Body of pancreas (tissue), 4 donors: ENCODE results near the gene SNTG2. TPM values are rescaled to one million over a fixed set of nuclear protein-coding genes. Genes with fewer than 3 reads are reported as not detected.
"Not testable (repeated sequence)": the region's sequence is repeated elsewhere in the genome, so short reads cannot be mapped to it uniquely, and the experiment has no call there.

Source experiments
- ATAC-seq: fragments of 150-250 bp; one replicate; pipeline ENCODE4 v1.9.1; 2016
- DNase-seq, 4 donors: peaks; one replicate each; pipeline ENCODE4 v3.0.0-alpha.2; 2019
- H3K27ac ChIP-seq, 4 donors: fragments of 200-600 bp; sonication (generic); 1 replicate in 3 of 4; 2 replicates in 1 of 4; pipeline versions ENCODE4 v1.5.1 to v1.6.1; 2016 to 2019; ENCODE audit warnings: mild to moderate bottlenecking in 1 of 4, mixed read lengths in 1 of 4, moderate library complexity in 1 of 4
- H3K27me3 ChIP-seq, 2 donors: fragments of 200-600 bp; sonication (generic); one replicate each; pipeline ENCODE4 v1.6.0; 2016; ENCODE audit warnings: mild to moderate bottlenecking in 1 of 2
- H3K36me3 ChIP-seq, 2 donors: fragments of 200-600 bp; sonication (generic); replicated peaks in 1 of 2; 2 replicates each; pipeline ENCODE4 v1.5.1; 2016; ENCODE audit warnings: low read depth in 2 of 2; ENCODE audit not compliant: insufficient read depth in 1 of 2
- H3K4me1 ChIP-seq: fragments of 200-600 bp; sonication (generic); one replicate; pipeline ENCODE4 v1.6.0; 2016
- H3K4me3 ChIP-seq, 2 donors: fragments of 200-600 bp; sonication (generic); 1 replicate in 1 of 2; 2 replicates in 1 of 2; pipeline ENCODE4 v1.5.1; 2016 to 2019
- H3K9me3 ChIP-seq, 3 donors: fragments of 200-600 bp; sonication (generic); 1 replicate in 2 of 3; 2 replicates in 1 of 3; pipeline ENCODE4 v1.5.1; 2016
- CTCF ChIP-seq, 7 experiments: fragments of 450-650 bp in 4 of 7; fragments of 200-600 bp in 3 of 7; sonication (generic) in 3 of 7; IDR thresholded peaks; one replicate each; pipeline ENCODE4 v1.5.1; 2016 to 2019; ENCODE audit warnings: antibody characterized with exemption in 7 of 7
- POLR2A ChIP-seq, 3 donors: fragments of 450-650 bp; IDR thresholded peaks; one replicate each; pipeline ENCODE4 v1.6.1; 2016; ENCODE audit warnings: antibody characterized with exemption in 3 of 3, mild to moderate bottlenecking in 2 of 3
- WGBS, 2 donors: methylation state at CpG; one replicate each; pipeline ENCODE4 v1.1.5; 2017; 5-methylcytosine and 5-hydroxymethylcytosine counted together
- intact Hi-C: fragments of 100-400 bp; cut with DNase I; formaldehyde crosslinking; loops from one replicate; pipeline ENCODE4 v1.15.1; 2023
- total RNA-seq, 2 donors: library from RNA; depleted of rRNA; stranded (reverse); fragments of >200 nt; gene quantifications; one replicate each; pipeline ENCODE4 v1.1.0, GENCODE V29; 2016

The SNTG2 gene
- total RNA-seq, 2 donors from 2014 or later = 11.9 to 18.7 TPM

- Histone ChIP-seq H3K36me3 (no peaks in the 10 kb centered on the region), H3K27me3 (no peaks in the 10 kb centered on the region), H3K4me3 (no peak overlapping the region), H3K4me1 (no peaks in the 10 kb centered on the region), H3K9me3 (no peaks in the 10 kb centered on the region), H3K27ac (no peak overlapping the region)
- ATAC-seq (no peak), DNase-seq (no peak)
- intact Hi-C loops = no loop called here
- TF ChIP-seq CTCF (IDR thresholded peaks at IDR 0.05) (no peak), POLR2A (IDR thresholded peaks at IDR 0.05) (no peak)
- 47% methylated on average over 3 of the region's 3 CpGs for WGBS, 2 donors
These were observed 455.3 kb downstream of the SNTG2 start for GRCh38 chr2:1405967-1406366.

- Histone ChIP-seq H3K27ac (no peak overlapping the region), H3K4me1 (no peaks in the 10 kb centered on the region), H3K9me3 (no peaks in the 10 kb centered on the region), H3K36me3 (no peaks in the 10 kb centered on the region), H3K27me3 (no peaks in the 10 kb centered on the region), H3K4me3 (no peak overlapping the region)
- no peak for TF ChIP-seq CTCF (IDR thresholded peaks at IDR 0.05)
- no peak for TF ChIP-seq POLR2A (IDR thresholded peaks at IDR 0.05)
- ATAC-seq (no peak), DNase-seq (no peak)
- WGBS, 2 donors = 77 to 85% methylated on average over 2 of the region's 2 CpGs
- intact Hi-C loops = no loop called here
These were observed 455.8 kb downstream of the SNTG2 start for GRCh38 chr2:1406434-1406833.

GRCh38 chr2:1407950-1408675, 457.5 kb downstream of the SNTG2 start:
- WGBS, 2 donors = 75 to 80% methylated on average over 15 to 16 of the region's 16 CpGs
- no peak overlapping the region for H3K27ac ChIP-seq
- ATAC-seq = no peak
- no peaks in the 10 kb centered on the region for H3K9me3 ChIP-seq
- H3K36me3 ChIP-seq = no peaks in the 10 kb centered on the region
- TF ChIP-seq POLR2A (IDR thresholded peaks at IDR 0.05) (no peak), CTCF (IDR thresholded peaks at IDR 0.05) (no peak)
- no peaks in the 10 kb centered on the region for H3K27me3 ChIP-seq
- intact Hi-C loops = no loop called here
- H3K4me3 ChIP-seq = no peak overlapping the region
- no peak for DNase-seq
- no peaks in the 10 kb centered on the region for H3K4me1 ChIP-seq

- TF ChIP-seq POLR2A (IDR thresholded peaks at IDR 0.05) (no peak), CTCF (IDR thresholded peaks at IDR 0.05) (no peak)
- WGBS, 2 donors = 86 to 92% methylated on average over 15 of the region's 15 CpGs
- Histone ChIP-seq H3K4me3 (no peak within 1 kb of the TSS), H3K9me3 (no peaks in the 10 kb centered on the region), H3K36me3 (no peaks in the 10 kb centered on the region), H3K4me1 (peaks cover 9% of the 10 kb centered on the region), H3K27me3 (no peaks in the 10 kb centered on the region), H3K27ac (no peak within 1 kb of the TSS)
- DNase-seq (no peak), ATAC-seq (no peak)
- intact Hi-C loops = no loop called here
These were observed 462.6 kb downstream of the SNTG2 start, which contains the start of gene TPO for GRCh38 chr2:1413156-1413710. TSS of gene TPO (plus strand) at chr2:1413463. CDS start at chr2:1414409, 946 bp downstream.

GRCh38 chr2:1414121-1414520, 463.5 kb downstream of the SNTG2 start:
- ATAC-seq (no peak), DNase-seq (no peak)
- WGBS, 2 donors = 79 to 89% methylated on average over 13 of the region's 13 CpGs
- H3K9me3 ChIP-seq = no peaks in the 10 kb centered on the region
- no peaks in the 10 kb centered on the region for H3K36me3 ChIP-seq
- no peak overlapping the region for H3K27ac ChIP-seq
- intact Hi-C loops = no loop called here
- TF ChIP-seq POLR2A (IDR thresholded peaks at IDR 0.05) (no peak), CTCF (IDR thresholded peaks at IDR 0.05) (no peak)
- H3K4me3 ChIP-seq = no peak overlapping the region
- H3K4me1 ChIP-seq = peaks cover 9% of the 10 kb centered on the region
- no peaks in the 10 kb centered on the region for H3K27me3 ChIP-seq

- H3K4me3 ChIP-seq, intact Hi-C loops, H3K27me3 ChIP-seq, H3K4me1 ChIP-seq, ATAC-seq, H3K9me3 ChIP-seq, H3K36me3 ChIP-seq: not testable (repeated sequence)
- peak overlapping the region in 1 of 4 donors; percentile 63 for H3K27ac ChIP-seq
- peak in 2 of 4 donors; percentile 18 to 62 for DNase-seq
- 34 to 42% methylated on average over 6 to 11 of the region's 11 CpGs for WGBS, 2 donors
These were observed 464.3 kb downstream of the SNTG2 start for GRCh38 chr2:1414901-1415300.
